ENCODE measurements around the gene ZNF385B. TPM values are rescaled to one million over a fixed set of nuclear protein-coding genes. Genes with fewer than 3 reads are reported as not detected.

ZNF385B gene
- total RNA-seq, 1 donor from 2014 or later, result 35.8 TPM

DNA sequence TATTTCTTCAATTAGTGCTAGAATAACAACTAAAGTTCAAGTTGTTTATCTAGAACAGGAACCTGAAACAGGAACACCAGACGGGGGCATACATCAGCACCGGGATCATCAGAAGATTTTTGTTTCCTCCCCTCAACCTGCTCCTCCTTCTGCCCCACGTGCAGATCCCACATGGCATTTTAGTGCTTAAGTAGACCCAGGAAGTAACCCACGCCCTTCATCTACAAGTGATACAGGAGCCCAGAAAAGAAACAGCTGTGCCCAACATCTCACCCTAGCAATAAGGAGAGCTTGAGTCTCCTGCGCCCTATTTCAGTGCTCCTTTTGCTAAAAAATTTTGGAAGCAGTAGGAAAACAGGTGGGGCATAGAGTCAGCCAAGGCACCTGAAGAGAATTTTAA is 5.2 kb downstream of the ZNF385B start:
- Histone ChIP-seq H3F3A (ENCODE audit: low read depth) (no peaks in the 10 kb centered on the region), H3K9me3 (ENCODE audit: low read depth) (no peaks in the 10 kb centered on the region), H3K4me1 (peaks cover 51% of the 10 kb centered on the region), H3K27me3 (peaks cover 8% of the 10 kb centered on the region), H3K4me2 (peak overlapping the region; percentile 99), H3K27ac (peak overlapping the region; percentile 8), H3K4me3 (no peak overlapping the region), H2AFZ (replicated peaks) (no peak overlapping the region), H4K20me1 (ENCODE audit: low read depth) (peaks cover 18% of the 10 kb centered on the region), H3K9ac (no peak overlapping the region), H3K79me2 (ENCODE audit: low read depth) (peaks cover 99% of the 10 kb centered on the region), H3K36me3 (no peaks in the 10 kb centered on the region)
- no peak for TF ChIP-seq EZH2 (IDR thresholded peaks at IDR 0.05)
- no peak for TF ChIP-seq EZH2phosphoT487 (IDR thresholded peaks at IDR 0.05)
- no peak for TF ChIP-seq CTCF (IDR thresholded peaks at IDR 0.05)
- no peak for DNase-seq (ENCODE audit: low spot score)
- Mint-ChIP-seq H3K27me3 (ENCODE audit: insufficient read depth, low read depth) (peaks cover 27% of the 10 kb centered on the region), H3K27ac (no peak overlapping the region), H3K36me3 (no peaks in the 10 kb centered on the region), H3K4me3 (no peak overlapping the region), H3K4me1 (no peaks in the 10 kb centered on the region), H3K9me3 (no peaks in the 10 kb centered on the region)

DNA sequence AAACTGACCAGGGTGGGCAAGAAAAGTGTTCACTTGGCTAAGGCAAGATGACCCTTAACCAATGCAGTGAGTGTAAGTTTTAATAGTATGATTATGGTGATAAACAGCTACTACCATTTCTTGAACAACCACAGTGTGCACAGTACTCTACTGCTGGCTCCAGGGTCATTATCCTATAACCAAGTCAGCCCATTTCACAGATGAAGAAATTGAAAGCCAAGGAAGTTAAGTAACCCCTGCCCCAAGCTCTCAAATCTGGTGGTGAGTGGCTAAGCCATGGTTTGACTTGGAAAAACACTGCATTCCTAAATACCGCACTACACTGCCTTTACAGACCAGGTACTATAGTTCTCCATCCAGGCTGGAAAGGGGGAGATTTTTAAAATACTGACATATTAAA is 5.7 kb downstream of the ZNF385B start:
- Mint-ChIP-seq H3K36me3 (no peaks in the 10 kb centered on the region), H3K4me3 (no peak overlapping the region), H3K4me1 (no peaks in the 10 kb centered on the region), H3K27me3 (ENCODE audit: insufficient read depth, low read depth) (peaks cover 27% of the 10 kb centered on the region), H3K27ac (no peak overlapping the region), H3K9me3 (no peaks in the 10 kb centered on the region)
- no peaks in the 10 kb centered on the region for H3F3A ChIP-seq (ENCODE audit: low read depth)
- no peak overlapping the region for H3K9ac ChIP-seq
- peaks cover 8% of the 10 kb centered on the region for H3K27me3 ChIP-seq
- no peak for TF ChIP-seq EZH2 (IDR thresholded peaks at IDR 0.05)
- no peak for TF ChIP-seq EZH2phosphoT487 (IDR thresholded peaks at IDR 0.05)
- TF ChIP-seq CTCF (IDR thresholded peaks at IDR 0.05), result no peak
- DNase-seq (ENCODE audit: low spot score), result no peak
- no peaks in the 10 kb centered on the region for H3K36me3 ChIP-seq
- H3K27ac ChIP-seq, result no peak overlapping the region
- H3K9me3 ChIP-seq (ENCODE audit: low read depth), result no peaks in the 10 kb centered on the region
- peaks cover 100% of the 10 kb centered on the region for H3K79me2 ChIP-seq (ENCODE audit: low read depth)
- peak overlapping the region; percentile 41 for H3K4me2 ChIP-seq
- peaks cover 51% of the 10 kb centered on the region for H3K4me1 ChIP-seq
- no peak overlapping the region for H2AFZ ChIP-seq (replicated peaks)
- H3K4me3 ChIP-seq, result no peak overlapping the region
- peaks cover 18% of the 10 kb centered on the region for H4K20me1 ChIP-seq (ENCODE audit: low read depth)

DNA sequence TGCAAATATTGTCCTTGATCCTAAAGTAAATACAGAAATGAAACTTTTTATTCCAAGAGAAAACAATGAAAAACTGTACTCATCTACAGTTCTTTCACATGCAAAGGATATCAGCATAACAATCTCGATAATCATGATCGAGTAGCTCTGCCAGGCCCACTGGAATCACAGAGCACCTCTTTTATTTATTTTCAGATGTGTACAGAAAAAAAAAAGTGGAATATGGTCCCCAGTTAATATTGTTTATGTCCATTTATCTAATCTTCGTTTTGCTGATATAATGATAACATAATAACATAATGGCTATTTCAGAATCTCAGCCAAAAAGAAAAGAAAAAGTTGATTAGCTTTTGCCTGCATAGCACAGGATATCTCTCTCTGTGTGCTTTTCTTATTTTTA is 6.5 kb downstream of the ZNF385B start:
- no peaks in the 10 kb centered on the region for H3K4me1 Mint-ChIP-seq
- H3K79me2 ChIP-seq (ENCODE audit: low read depth), result peaks cover 99% of the 10 kb centered on the region
- H3K27me3 Mint-ChIP-seq (ENCODE audit: insufficient read depth, low read depth), result peaks cover 19% of the 10 kb centered on the region
- no peaks in the 10 kb centered on the region for H3K36me3 Mint-ChIP-seq
- H3K4me2 ChIP-seq, result peak overlapping the region; percentile 41
- peaks cover 18% of the 10 kb centered on the region for H4K20me1 ChIP-seq (ENCODE audit: low read depth)
- H3K27ac ChIP-seq, result no peak overlapping the region
- H3K4me3 ChIP-seq, result no peak overlapping the region
- H3K9ac ChIP-seq, result no peak overlapping the region
- no peak for DNase-seq (ENCODE audit: low spot score)
- no peak overlapping the region for H3K27ac Mint-ChIP-seq
- H3K4me3 Mint-ChIP-seq, result no peak overlapping the region
- no peaks in the 10 kb centered on the region for H3F3A ChIP-seq (ENCODE audit: low read depth)
- H2AFZ ChIP-seq (replicated peaks), result no peak overlapping the region
- peaks cover 49% of the 10 kb centered on the region for H3K4me1 ChIP-seq
- peaks cover 5% of the 10 kb centered on the region for H3K27me3 ChIP-seq
- no peaks in the 10 kb centered on the region for H3K9me3 ChIP-seq (ENCODE audit: low read depth)
- no peaks in the 10 kb centered on the region for H3K36me3 ChIP-seq
- H3K9me3 Mint-ChIP-seq, result no peaks in the 10 kb centered on the region
- TF ChIP-seq CTCF (IDR thresholded peaks at IDR 0.05) (no peak), EZH2 (IDR thresholded peaks at IDR 0.05) (no peak), EZH2phosphoT487 (IDR thresholded peaks at IDR 0.05) (no peak)

Measured in neural progenitor cell (in vitro differentiated cells).